GM18861 (cell line): ENCODE data around the gene TMEM132D.

ENCODE experiments used
- ATAC-seq: cut with Tn5 transposase; IDR thresholded peaks from one replicate; pipeline ENCODE4 v1.9.1; 2021; ENCODE audit not compliant: unreplicated experiment

The TMEM132D gene

GRCh38 chr12:129373746-129374145 is 530.1 kb downstream of the TMEM132D start:
- no peak for ATAC-seq

DNA sequence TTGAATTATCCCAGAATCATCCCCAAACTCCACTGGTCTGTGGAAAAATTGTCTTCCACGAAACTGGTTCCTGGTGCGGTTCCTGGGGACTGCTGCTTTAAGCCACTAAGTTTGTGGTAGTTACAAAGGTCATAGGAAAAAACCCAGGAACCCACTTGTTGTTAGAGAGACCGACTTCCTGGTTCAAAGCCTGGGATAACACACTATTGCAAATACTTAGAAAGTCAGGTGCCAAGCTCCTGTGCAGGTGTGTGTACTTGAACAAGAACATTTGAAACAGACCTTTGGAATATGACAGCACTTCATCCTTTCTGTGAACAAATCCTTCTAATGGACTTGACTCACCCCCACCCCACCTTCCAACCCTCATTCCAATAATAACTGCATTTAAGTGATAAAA is 530.9 kb downstream of the TMEM132D start:
- no peak for ATAC-seq

DNA sequence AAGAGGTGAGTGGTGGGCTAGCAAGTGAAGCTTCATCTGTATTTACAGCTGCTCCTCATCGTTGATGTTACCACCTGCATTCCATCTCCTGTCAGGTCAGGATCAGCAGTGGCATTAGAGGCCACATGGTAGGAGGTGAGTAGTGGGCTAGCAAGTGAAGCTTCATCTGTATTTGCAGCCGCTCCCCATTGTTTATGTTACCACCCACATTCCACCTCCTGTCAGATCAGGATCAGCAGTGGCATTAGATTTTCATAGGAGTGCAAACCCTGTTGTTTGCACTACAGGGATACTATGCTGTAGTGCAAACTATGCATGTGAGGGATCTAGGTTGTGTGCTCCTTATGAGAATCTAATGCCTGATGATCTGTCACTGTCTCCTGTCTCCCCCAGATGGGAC is 531.5 kb downstream of the TMEM132D start:
- no peak for ATAC-seq

GRCh38 chr12:129371268-129371667 is 532.6 kb downstream of the TMEM132D start:
- no peak for ATAC-seq

DNA sequence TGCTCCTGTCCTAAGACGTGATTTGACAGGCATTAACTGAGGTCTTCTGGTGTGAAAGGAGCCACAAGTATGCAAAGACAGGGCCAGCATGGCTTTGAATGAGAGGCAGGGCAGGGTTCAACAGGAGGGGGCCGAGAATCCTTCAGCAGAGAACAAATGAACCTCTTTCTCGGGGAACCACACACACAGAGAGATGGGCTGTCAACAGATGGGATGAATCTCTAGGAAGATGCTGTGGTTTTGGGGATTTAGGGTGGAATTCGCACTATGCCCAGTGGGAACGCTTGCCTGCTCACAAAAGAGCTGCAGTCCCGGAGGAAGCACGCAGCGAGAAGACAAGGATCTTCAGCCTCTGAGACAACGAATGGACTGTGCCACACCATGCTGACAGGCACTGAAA is 537.2 kb downstream of the TMEM132D start:
- ATAC-seq = no peak

GRCh38 chr12:129363041-129363440 is 540.8 kb downstream of the TMEM132D start:
- ATAC-seq = no peak

DNA sequence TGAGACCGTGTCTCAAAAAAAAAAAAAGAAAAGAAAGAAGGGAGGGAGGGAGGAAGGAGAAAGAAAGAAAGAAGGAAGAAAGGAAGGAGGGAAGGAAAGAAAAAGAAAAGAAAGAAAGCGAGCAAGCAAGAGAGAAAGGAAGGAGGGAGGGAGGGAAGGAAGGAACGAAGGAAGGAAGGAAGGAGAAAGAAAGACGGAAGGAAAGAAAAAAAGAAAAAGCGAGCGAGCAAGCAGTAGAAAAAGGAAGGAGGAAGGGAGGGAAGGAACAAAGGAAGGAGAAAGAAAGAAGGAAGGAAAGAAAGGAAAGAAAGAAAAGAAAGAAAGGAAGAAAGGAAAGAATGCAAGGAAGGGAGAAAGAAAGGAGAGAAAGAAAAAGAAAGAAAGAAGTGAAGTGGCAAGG is 546.6 kb downstream of the TMEM132D start:
- no peak for ATAC-seq

DNA sequence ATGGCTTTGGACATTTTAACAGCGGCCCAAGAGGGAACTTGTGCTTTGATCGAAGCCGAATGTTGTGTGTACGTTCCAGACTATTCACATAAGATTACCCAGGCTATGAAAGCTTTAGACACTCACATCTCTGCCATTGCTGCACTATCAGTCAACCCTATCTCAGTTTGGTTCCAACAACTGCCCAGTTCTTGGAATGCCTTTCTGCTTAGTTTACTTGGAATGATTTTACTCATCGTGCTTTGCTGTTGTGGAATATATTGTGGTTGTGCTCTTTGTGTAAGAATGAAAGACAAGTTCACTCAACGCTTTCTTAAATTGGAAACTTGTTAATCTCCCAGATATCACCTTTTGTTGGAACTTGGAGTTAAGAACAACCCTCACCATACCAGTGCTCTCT is 552.3 kb downstream of the TMEM132D start:
- ATAC-seq = no peak

- no peak for ATAC-seq
These were observed 564.5 kb downstream of the TMEM132D start for GRCh38 chr12:129339336-129339735.

DNA sequence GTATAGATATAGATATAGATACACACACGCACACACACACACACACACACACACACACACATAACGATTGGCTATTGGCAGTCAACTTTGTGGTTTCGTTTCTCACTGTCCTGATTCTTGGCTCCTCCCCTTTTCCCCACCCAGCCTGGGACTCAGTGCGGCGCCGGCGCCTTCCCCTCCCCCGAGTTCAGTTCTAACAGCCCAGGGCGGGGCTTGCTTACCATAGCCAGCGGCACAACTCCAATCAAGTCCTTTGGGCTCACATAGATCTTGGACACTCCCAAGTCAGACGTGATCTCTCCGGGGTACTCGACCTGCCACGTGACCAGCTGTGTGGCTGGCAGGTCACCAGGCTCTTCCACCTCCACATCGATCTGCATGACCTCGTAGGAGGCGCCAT is 566.4 kb downstream of the TMEM132D start:
- ATAC-seq = no peak

- no peak for ATAC-seq
These were observed 568.1 kb downstream of the TMEM132D start for GRCh38 chr12:129335773-129336172.

GRCh38 chr12:129332286-129332685 is 571.5 kb downstream of the TMEM132D start:
- ATAC-seq = no peak

DNA sequence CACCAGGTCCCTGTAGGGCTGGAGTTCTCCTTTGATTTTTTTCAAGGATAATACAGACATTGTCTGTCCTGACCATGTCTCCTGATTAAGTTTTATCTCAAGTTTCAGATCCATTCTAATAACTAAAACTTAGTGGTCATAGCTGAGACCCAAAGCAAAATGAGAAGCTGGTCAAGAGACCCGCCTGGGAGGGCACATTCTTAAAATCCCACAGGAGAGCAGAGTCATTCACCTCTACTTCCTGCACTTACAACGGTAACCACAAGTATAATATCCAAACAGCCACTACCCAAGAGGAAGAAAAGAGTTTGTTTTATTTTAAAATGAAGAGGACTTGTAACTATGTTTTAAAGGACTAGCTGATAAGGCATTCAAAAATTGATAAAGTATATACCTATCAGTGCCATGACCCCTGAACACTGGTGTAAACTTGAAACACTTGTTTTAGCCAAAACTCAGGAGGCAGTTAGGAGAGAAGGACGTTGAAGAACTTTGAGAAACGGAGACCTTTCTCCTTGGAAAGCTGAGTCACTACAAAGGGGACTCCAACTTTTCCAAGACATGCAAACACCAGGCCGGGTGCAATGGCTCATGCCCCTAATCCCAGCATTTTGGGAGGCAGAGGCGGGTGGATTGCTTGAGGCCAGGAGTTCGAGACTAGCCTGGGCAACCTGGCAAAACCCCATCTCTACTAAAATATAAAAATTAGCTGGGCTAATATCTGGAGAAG is 572.3 kb downstream of the TMEM132D start:
- ATAC-seq = no peak

GRCh38 chr12:129328235-129328634 is 575.6 kb downstream of the TMEM132D start:
- no peak for ATAC-seq

DNA sequence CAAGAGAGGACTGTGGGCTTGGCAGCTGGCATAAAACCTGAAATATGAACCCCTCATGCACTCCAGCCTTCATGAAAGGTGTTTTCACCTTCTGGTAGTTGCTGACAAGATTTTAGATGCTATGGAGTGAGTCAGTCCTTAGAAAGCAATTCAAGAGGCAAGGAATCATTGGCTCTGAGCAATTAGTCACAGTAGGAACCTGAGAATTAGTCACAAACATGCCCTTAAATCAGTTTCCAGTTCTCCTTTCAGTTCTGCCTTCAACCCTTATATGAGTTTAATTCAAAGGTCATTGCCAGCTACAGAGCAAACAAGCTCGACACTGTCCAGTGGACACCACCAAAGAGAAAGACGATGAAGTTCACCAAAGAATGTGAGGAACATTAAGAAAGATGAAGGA is 578.3 kb downstream of the TMEM132D start:
- ATAC-seq = no peak

DNA sequence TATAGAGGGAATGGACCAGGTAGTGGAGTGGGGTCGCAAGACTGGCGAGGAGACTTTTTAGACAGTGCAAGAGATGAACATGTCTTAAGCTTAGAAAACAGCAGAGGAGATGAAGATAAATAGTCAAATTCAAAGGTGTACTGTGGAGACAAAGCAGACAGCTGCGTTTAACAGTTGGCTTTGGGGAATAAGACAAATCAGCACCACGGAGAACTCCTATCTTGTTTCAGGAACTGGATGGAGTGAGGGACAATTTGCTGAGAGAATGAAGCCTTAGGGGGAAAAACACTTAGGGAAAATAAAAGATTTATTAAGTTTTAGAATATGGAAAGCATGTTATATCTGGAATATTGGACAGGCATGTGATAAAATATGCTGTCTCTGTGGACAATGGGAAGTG is 591.8 kb downstream of the TMEM132D start:
- no peak for ATAC-seq

GRCh38 chr12:129310346-129310745 is 593.5 kb downstream of the TMEM132D start:
- ATAC-seq = no peak

DNA sequence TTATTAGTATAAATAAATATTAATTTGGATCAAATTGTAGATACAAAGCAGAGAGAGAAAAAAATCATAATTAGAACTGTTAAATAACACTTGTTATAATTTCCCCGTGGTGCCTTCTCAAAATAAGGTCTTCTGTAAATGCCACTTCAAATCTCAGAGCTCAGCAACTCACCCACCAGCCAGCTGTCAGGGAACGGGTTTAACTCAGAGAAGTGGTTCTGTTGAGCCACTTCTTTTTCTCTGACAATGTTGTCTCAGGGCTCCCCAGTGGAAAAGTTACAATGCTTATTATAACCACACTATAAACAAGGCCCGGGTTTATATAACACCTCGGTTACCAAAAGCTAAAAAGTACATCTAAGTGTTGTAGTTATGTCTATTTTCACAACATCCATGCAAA is 598.0 kb downstream of the TMEM132D start:
- no peak for ATAC-seq

DNA sequence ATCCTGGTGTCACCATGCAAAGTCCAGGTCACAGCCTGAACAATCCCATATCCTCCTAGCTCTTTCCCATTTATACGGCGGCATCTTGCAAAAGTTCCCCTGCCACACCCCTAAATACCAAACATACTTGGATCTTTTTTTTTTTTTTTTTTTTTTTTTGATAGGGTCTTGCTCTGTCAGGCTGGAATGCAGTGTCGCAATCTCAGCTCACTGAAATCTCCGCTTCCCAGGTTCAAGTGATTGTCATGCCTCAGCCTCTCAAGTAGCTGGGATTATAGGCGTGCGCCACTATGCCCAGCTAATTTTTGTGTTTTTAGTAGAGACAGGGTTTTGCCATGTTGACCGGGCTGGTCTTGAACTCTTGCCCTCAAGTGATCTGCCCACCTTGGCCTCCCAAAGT is 599.3 kb downstream of the TMEM132D start:
- no peak for ATAC-seq

DNA sequence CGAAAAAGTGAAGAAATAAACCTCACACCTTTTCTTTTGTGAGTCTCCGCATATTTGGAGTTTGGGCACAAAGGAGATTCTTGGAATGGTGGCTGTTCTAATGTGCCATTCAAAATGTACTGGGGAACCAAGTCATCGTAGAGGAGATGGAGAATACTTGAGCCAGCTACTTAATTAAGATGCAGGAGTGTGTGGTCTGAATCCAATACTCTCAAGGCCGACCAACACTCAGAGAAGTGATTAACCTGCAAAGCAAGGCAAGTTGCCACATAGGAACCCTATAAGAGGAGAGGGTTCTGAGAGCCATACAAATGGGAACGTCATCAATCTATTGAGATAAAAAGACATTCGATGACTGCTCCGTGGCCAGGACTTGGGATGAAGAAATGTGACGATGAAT is 603.8 kb downstream of the TMEM132D start:
- ATAC-seq = no peak

- ATAC-seq = no peak
These were observed 604.9 kb downstream of the TMEM132D start for GRCh38 chr12:129298921-129299320.

GRCh38 chr12:129296671-129297070 is 607.2 kb downstream of the TMEM132D start:
- no peak for ATAC-seq

DNA sequence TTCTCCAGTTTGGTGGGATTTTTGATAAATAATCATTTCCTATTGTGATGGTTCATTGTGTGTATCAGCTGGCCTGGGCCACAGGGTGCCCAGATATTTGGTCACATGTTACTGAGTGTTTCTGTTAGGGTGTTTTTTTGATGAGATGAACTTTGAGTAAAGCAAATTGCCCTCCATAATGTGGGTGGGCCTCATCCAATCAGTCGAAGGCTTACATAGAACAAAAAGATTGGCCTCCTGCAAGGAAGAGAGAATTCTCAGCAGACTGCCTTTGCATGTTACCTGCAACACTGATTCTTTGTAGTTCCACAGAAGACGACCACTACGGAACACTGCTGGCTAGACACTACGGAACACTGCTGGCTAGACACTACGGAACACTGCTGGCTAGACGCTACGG is 609.0 kb downstream of the TMEM132D start:
- no peak for ATAC-seq
